K562 (cell line): ENCODE results near the gene ICE2. TPM values are rescaled to one million over a fixed set of nuclear protein-coding genes. Genes with fewer than 3 reads are reported as not detected.
A peak's percentile ranks its signal among the peaks of the same experiment; 100 is the strongest.

ENCODE experiments used
- ADNP ChIP-seq: fragments of 200-800 bp; sonication (Bioruptor generic); IDR thresholded peaks from 2 replicates; pipeline ENCODE4 v1.6.1; 2016; ENCODE audit warnings: missing genetic modification characterization, missing compliant biosample characterization
- BACH1 ChIP-seq: fragments of 200-800 bp; sonication (Bioruptor generic); IDR thresholded peaks from 2 replicates; pipeline ENCODE4 v1.6.1; 2016; ENCODE audit warnings: missing genetic modification characterization, missing compliant biosample characterization
- BCL6 ChIP-seq: fragments of 250-450 bp; sonication (Bioruptor Pico); IDR thresholded peaks from 2 replicates; pipeline ENCODE4 v1.4.0; 2020
- BCOR ChIP-seq: fragments of 450-650 bp; IDR thresholded peaks from 2 replicates; pipeline ENCODE4 v1.6.1; 2016
- BHLHE40 ChIP-seq: IDR thresholded peaks from 2 replicates; pipeline ENCODE4 v1.6.1; 2011; ENCODE audit warnings: low read length, improper control_type of control experiment
- CBX3 ChIP-seq, 2 experiments: IDR thresholded peaks; 1 replicate in 1 of 2; 2 replicates in 1 of 2; pipeline ENCODE4 v1.6.1; 2012; ENCODE audit warnings: inconsistent platforms in 2 of 2, low read length in 2 of 2, borderline replicate concordance in 1 of 2, control low read depth in 1 of 2
- CBX5 ChIP-seq: IDR thresholded peaks from 2 replicates; pipeline ENCODE4 v1.6.1; 2014; ENCODE audit warnings: low read depth, borderline replicate concordance
- CHD1 ChIP-seq: fragments of 200-600 bp; sonication (generic); IDR thresholded peaks from one replicate; pipeline ENCODE4 v1.6.1; 2012; ENCODE audit warnings: mild to moderate bottlenecking, moderate library complexity, low read length, inconsistent platforms
- ELK3 ChIP-seq: fragments of 450-650 bp; formaldehyde crosslinking; IDR thresholded peaks from 2 replicates; pipeline ENCODE4 v1.4.0; 2020; ENCODE audit warnings: mild to moderate bottlenecking
- FOXK1 ChIP-seq: sonication (generic); formaldehyde crosslinking; IDR thresholded peaks from 2 replicates; pipeline ENCODE4 v1.8.0; 2022; ENCODE audit warnings: missing genetic modification reagents, mild to moderate bottlenecking, borderline replicate concordance
- NFATC3 ChIP-seq: fragments of 450-650 bp; IDR thresholded peaks from 2 replicates; pipeline ENCODE4 v1.6.1; 2017; ENCODE audit warnings: mild to moderate bottlenecking
- RCOR1 ChIP-seq, 2 experiments: IDR thresholded peaks; 2 replicates each; pipeline ENCODE4 v1.6.1; 2012; ENCODE audit warnings: low read depth in 2 of 2, low read length in 2 of 2, borderline replicate concordance in 1 of 2, improper control_type of control experiment in 1 of 2
- SAFB2 ChIP-seq: fragments of 200-400 bp; formaldehyde crosslinking; IDR thresholded peaks from 2 replicates; pipeline ENCODE4 v1.6.1; 2018; ENCODE audit warnings: borderline replicate concordance, low read length, low read depth, moderate library complexity; ENCODE audit not compliant: severe bottlenecking
- SP2 ChIP-seq: IDR thresholded peaks from 2 replicates; pipeline ENCODE4 v1.6.1; 2011; ENCODE audit warnings: mild to moderate bottlenecking, low read depth, low read length, moderate library complexity; ENCODE audit not compliant: poor library complexity, severe bottlenecking; ENCODE audit errors: extremely low read depth
- STAG1 ChIP-seq: sonication (generic); formaldehyde crosslinking; IDR thresholded peaks from 2 replicates; pipeline ENCODE4 v1.5.0; 2020; ENCODE audit warnings: missing genetic modification reagents, borderline replicate concordance
- TCFL5 ChIP-seq: fragments of 250-450 bp; sonication (Bioruptor Pico); conservative IDR thresholded peaks from 2 replicates; pipeline ENCODE4 v1.6.1; 2021; ENCODE audit warnings: mild to moderate bottlenecking, moderate library complexity, matching md5 sums
- USF1 ChIP-seq: sonication (generic); formaldehyde crosslinking; IDR thresholded peaks from 2 replicates; pipeline ENCODE4 v1.9.0; 2022; ENCODE audit warnings: mild to moderate bottlenecking, missing genetic modification reagents
- ZNF212 ChIP-seq: fragments of 450-650 bp; formaldehyde crosslinking; IDR thresholded peaks from 2 replicates; pipeline ENCODE4 v1.4.0; 2020; ENCODE audit warnings: mild to moderate bottlenecking
- ZNF407 ChIP-seq: fragments of 450-650 bp; IDR thresholded peaks from 2 replicates; pipeline ENCODE4 v1.6.1; 2016; ENCODE audit warnings: low read depth
- ZNF766 ChIP-seq: fragments of 200-800 bp; sonication (Bioruptor generic); conservative IDR thresholded peaks from 2 replicates; pipeline ENCODE4 v1.6.1; 2016; ENCODE audit warnings: missing genetic modification characterization, missing compliant biosample characterization
- ZSCAN29 ChIP-seq: fragments of 450-650 bp; IDR thresholded peaks from 2 replicates; pipeline ENCODE4 v1.6.1; 2017
- polyA plus RNA-seq, 8 experiments: library from polyadenylated mRNA; depleted of rRNA in 4 of 8; stranded (reverse) in 5 of 8; unstranded in 3 of 8; fragments of >200 nt; fragmentation: Nextera tagmentation in 2 of 8; fragmentation: Illumina TruSeq in 1 of 8; extraction: Ambion mirVana in 2 of 8; extraction: Trizol in 1 of 8; gene quantifications; 2 replicates each; pipeline versions ENCODE4 v1.2.1 to v1.2.3, GENCODE V29; 2011 to 2014; ENCODE audit warnings: inconsistent platforms in 1 of 8, missing spikeins in 1 of 8
- total RNA-seq, 7 experiments: library from RNA; depleted of rRNA in 6 of 7; stranded (reverse); fragments of >200 nt in 6 of 7; fragmentation: Illumina TruSeq in 2 of 7; extraction: Trizol in 2 of 7; gene quantifications; 2 replicates each; pipeline versions ENCODE4 v1.2.1 to v1.2.3, GENCODE V29; 2011 to 2021; ENCODE audit warnings: low replicate concordance in 1 of 7

ICE2 gene
- total and polyA plus RNA-seq, 9 of the 15 experiments (the other 6 are each of a cell fraction or from before 2014, with no cell fraction given): 21.8 to 87.9 (median 58.1) TPM

- TF ChIP-seq ZNF407: no peak
- no peak for TF ChIP-seq BCL6 (CRISPR knock-in tag)
- no peak for TF ChIP-seq ZNF212 (CRISPR knock-in tag)
- no peak for TF ChIP-seq NFATC3
- TF ChIP-seq CHD1: no peak
- TF ChIP-seq ZNF766 (CRISPR knock-in tag): no peak
- no peak for TF ChIP-seq ELK3 (CRISPR knock-in tag)
- TF ChIP-seq SP2: no peak
- no peak for TF ChIP-seq CBX3 (IDR thresholded peaks at IDR 0.05; ENCODE audit: borderline replicate concordance in 1 of 2, low read length in 2 of 2)
- TF ChIP-seq STAG1: peak; percentile 56; the same call in 1 of the 2 replicates
- TF ChIP-seq BCOR: no peak
- no peak for TF ChIP-seq CBX5
- no peak for TF ChIP-seq TCFL5 (CRISPR knock-in tag)
- TF ChIP-seq SAFB2: no peak
- no peak for TF ChIP-seq ZSCAN29
- TF ChIP-seq BACH1: no peak
- TF ChIP-seq USF1 (CRISPR knock-in tag): no peak
- no peak for TF ChIP-seq ADNP (tag)
- peak in 1 of 2 experiments; percentile 7; a peak in 1 of 4 replicates for TF ChIP-seq RCOR1 (IDR thresholded peaks at IDR 0.05; ENCODE audit: borderline replicate concordance in 1 of 2, low read depth in 2 of 2, low read length in 2 of 2)
- TF ChIP-seq FOXK1 (CRISPR knock-in tag): no peak
- TF ChIP-seq BHLHE40: no peak
Observed at GRCh38 chr15:60520825-60521368, 42.0 kb upstream of the ICE2 start (continued).
